ENCODE results near the gene IPMK. TPM values are rescaled to one million over a fixed set of nuclear protein-coding genes. Genes with fewer than 3 reads are reported as not detected.

The IPMK gene
- total RNA-seq, 2 donors from 2014 or later: 3.1 to 4.6 TPM

DNA sequence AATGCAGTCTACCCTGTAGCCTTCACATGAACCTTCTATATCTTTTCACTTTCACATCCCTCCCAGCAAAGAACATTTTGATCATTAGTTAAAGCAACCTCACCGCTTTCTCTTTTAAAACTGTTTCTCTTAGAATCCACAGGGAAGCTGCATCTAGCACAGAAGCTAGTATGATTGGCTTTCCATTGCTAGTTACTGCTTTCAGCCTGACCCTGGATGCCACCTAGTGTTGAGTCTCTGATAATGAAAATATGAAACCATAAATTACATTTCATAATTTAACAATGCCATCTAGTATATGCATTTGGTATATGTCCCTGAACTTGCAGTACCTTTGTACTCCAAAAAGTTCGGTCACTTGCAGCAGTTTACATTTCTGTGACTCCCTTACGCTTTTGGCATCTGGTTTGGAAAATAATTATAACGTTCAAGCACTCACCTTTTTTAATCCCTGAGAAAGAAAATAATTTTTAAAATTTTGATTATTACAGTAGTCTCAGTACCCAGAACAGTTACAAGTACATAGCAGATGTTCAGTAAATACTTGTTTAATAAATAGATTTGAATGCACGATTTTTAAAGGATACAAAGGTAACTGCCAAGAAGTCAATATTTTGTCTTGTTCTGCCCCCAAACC lies 24.0 kb upstream of the IPMK start:
- intact Hi-C loops (cut with DNase I): loop anchor here (5.0 kb wide), 1 partner anchor 114 kb away; no protein-coding TSS in a partner anchor
- no peak for TF ChIP-seq POLR2A (IDR thresholded peaks at IDR 0.05)
- TF ChIP-seq, protein P1, sequence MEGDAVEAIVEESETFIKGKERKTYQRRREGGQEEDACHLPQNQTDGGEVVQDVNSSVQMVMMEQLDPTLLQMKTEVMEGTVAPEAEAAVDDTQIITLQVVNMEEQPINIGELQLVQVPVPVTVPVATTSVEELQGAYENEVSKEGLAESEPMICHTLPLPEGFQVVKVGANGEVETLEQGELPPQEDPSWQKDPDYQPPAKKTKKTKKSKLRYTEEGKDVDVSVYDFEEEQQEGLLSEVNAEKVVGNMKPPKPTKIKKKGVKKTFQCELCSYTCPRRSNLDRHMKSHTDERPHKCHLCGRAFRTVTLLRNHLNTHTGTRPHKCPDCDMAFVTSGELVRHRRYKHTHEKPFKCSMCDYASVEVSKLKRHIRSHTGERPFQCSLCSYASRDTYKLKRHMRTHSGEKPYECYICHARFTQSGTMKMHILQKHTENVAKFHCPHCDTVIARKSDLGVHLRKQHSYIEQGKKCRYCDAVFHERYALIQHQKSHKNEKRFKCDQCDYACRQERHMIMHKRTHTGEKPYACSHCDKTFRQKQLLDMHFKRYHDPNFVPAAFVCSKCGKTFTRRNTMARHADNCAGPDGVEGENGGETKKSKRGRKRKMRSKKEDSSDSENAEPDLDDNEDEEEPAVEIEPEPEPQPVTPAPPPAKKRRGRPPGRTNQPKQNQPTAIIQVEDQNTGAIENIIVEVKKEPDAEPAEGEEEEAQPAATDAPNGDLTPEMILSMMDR (IDR thresholded peaks at IDR 0.05): peak; percentile 36 to 89 (median 80)
- peaks cover 4% of the 10 kb centered on the region for H3K4me1 ChIP-seq
- no peaks in the 10 kb centered on the region for H3K27me3 ChIP-seq
- H3K9me3 ChIP-seq: no peaks in the 10 kb centered on the region
- H3K27ac ChIP-seq: no peak overlapping the region
- no peak overlapping the region for H3K4me3 ChIP-seq
- ATAC-seq (peak; percentile 75), DNase-seq (peak; percentile 18 to 57 (median 33))
- 30 to 44% methylated on average over 5 of the region's 5 CpGs for WGBS, 2 donors
- H3K36me3 ChIP-seq (replicated peaks in 1 of 2; ENCODE audit: insufficient read depth in 1 of 2, low read depth in 2 of 2): no peaks in the 10 kb centered on the region

DNA sequence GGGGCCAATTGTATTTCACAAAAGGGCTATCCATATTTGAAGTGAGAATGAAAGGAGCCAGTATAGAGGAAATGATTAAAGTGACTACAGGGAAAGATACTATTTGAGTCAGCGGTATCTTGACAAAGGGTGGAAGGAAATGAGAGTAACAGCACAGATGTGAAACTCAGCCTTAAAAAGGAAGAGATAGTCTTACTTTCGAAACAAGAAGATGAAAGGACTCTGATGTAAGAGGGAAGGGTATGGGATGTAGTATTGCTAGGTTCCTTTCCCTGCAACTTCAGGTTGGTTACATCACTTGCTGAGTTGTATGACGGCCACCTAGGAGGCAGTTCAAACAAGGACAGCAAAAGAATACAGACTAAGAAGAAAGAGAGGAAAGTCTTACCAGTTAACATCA lies 14.9 kb upstream of the IPMK start:
- 76 to 83% methylated on average over 3 of the region's 3 CpGs for WGBS, 2 donors
- ATAC-seq: no peak
- Histone ChIP-seq H3K36me3 (replicated peaks in 1 of 2; ENCODE audit: insufficient read depth in 1 of 2, low read depth in 2 of 2) (no peaks in the 10 kb centered on the region), H3K4me1 (peaks cover 4% of the 10 kb centered on the region), H3K9me3 (no peaks in the 10 kb centered on the region), H3K27ac (no peak overlapping the region), H3K4me3 (no peak overlapping the region), H3K27me3 (no peaks in the 10 kb centered on the region)
- intact Hi-C loops (cut with DNase I): no loop called here
- no peak for DNase-seq
- TF ChIP-seq, protein P1 (IDR thresholded peaks at IDR 0.05): no peak
- TF ChIP-seq POLR2A (IDR thresholded peaks at IDR 0.05): no peak

DNA sequence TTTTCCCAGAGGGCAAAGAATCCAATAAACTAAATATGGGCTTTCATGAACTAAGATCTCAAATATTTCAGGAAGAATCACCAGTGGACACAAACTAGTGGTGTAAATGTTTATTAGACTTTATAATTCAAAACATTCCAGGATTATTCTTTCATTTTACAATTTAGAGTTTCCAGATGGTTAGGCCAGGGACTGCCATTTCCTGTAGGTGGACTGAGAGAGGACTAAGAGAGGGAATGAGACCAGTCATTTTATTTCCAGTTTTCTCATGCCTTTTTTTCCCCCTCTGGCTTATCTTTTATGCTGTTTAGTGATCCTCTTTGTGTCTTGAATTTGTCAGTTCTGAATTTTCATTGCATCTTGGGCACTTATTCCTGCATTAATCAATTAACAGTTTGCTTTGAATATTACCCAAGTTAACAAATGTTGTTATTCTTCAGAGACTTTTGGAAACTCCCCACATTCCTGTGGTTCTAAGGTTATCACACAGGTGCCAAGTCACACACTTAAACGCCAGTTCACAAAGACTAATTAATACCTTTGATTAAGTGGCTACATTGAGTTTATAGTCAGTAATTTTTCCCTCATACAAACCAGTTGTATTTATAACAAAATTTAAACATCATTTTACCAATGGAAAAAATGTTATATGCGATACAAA lies 13.5 kb upstream of the IPMK start:
- H3K36me3 ChIP-seq (replicated peaks in 1 of 2; ENCODE audit: insufficient read depth in 1 of 2, low read depth in 2 of 2): peaks cover 0 to 3% of the 10 kb centered on the region in 2 donors
- DNase-seq (no peak), ATAC-seq (peak; percentile 55)
- WGBS, 2 donors: 45 to 47% methylated on average over 2 of the region's 2 CpGs
- peaks cover 4% of the 10 kb centered on the region for H3K4me1 ChIP-seq
- H3K9me3 ChIP-seq: no peaks in the 10 kb centered on the region
- H3K27ac ChIP-seq: peak overlapping the region in 1 of 4 donors; percentile 16
- TF ChIP-seq POLR2A (IDR thresholded peaks at IDR 0.05): no peak
- TF ChIP-seq, protein P1 (IDR thresholded peaks at IDR 0.05): no peak
- intact Hi-C loops (cut with DNase I): no loop called here
- H3K4me3 ChIP-seq: no peak overlapping the region
- no peaks in the 10 kb centered on the region for H3K27me3 ChIP-seq

DNA sequence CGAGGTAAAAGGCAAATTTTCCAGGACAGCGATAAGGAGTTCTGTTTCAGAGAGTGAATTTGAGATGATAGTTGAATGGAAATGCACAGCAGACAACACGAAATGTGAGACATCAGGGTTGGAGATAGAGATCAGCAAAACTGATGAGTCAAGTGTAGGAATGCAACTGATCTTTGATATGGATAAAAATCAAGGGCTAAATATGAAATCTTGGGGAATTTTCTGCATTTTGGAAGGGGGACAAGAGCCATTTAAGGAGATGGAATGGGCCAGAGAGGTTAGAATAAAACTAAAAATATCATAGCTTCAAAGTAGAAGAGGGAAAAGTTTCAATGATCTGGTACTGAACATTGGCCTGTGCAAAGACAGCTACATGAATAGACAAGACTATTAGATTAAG lies 12.8 kb upstream of the IPMK start:
- Histone ChIP-seq H3K4me3 (no peak overlapping the region), H3K27me3 (no peaks in the 10 kb centered on the region), H3K36me3 (replicated peaks in 1 of 2; ENCODE audit: insufficient read depth in 1 of 2, low read depth in 2 of 2) (peaks cover 0 to 3% of the 10 kb centered on the region in 2 donors), H3K4me1 (peaks cover 7% of the 10 kb centered on the region), H3K27ac (no peak overlapping the region), H3K9me3 (no peaks in the 10 kb centered on the region)
- ATAC-seq (no peak), DNase-seq (no peak)
- no peak for TF ChIP-seq POLR2A (IDR thresholded peaks at IDR 0.05)
- TF ChIP-seq, protein P1 (IDR thresholded peaks at IDR 0.05): no peak
- WGBS, 2 donors: 93 to 96% methylated on average over 3 of the region's 3 CpGs
- intact Hi-C loops (cut with DNase I): no loop called here

Data from body of pancreas (tissue), 4 donors.